ENCODE data around the gene UPB1.
A peak's percentile ranks its signal among the peaks of the same experiment; 100 is the strongest.

The UPB1 gene

DNA sequence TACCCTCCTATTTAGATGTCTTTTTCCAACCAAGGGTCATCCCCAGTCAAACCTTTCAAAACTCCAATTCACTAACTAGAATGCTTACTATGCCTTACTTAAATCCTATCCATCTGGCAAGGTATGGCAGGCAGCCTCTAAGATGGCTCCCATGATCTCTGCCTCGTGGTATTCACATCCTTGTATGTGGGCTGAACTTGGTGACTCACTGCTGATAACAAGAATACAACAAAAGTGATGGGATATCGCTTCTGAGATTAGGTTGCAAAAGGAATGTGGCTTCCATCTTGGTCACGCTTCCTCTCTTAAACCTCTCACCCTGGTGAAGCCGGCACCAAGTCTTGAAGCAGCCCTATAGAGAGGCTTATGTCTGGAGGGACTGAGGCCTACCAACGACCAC is 29.6 kb upstream of the UPB1 start:
- DNase-seq (ENCODE audit: low read depth) = peak; percentile 20
- H3K4me3 ChIP-seq (ENCODE audit: low read length) = no peak overlapping the region
- TF ChIP-seq, protein P1, sequence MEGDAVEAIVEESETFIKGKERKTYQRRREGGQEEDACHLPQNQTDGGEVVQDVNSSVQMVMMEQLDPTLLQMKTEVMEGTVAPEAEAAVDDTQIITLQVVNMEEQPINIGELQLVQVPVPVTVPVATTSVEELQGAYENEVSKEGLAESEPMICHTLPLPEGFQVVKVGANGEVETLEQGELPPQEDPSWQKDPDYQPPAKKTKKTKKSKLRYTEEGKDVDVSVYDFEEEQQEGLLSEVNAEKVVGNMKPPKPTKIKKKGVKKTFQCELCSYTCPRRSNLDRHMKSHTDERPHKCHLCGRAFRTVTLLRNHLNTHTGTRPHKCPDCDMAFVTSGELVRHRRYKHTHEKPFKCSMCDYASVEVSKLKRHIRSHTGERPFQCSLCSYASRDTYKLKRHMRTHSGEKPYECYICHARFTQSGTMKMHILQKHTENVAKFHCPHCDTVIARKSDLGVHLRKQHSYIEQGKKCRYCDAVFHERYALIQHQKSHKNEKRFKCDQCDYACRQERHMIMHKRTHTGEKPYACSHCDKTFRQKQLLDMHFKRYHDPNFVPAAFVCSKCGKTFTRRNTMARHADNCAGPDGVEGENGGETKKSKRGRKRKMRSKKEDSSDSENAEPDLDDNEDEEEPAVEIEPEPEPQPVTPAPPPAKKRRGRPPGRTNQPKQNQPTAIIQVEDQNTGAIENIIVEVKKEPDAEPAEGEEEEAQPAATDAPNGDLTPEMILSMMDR (conservative IDR thresholded peaks at IDR 0.05; ENCODE audit: low read length) = no peak

DNA sequence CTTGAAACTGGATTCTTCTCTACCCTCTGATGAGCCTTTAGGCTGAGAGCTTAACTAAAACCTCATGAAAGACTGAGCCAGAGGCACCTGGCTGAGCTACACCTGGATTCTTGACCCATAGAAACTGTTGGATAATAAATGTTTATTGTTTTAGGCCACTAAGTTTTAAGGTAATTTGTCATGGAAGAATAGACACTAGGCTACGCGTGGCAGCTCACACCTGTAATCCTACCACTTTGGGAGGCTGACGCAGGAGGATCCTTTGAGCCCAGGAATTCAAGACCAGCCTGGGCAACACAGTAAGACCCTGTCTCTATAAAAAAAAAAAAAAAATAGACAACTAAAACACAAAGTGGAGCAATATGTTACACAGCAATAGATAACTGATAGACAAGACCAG is 29.2 kb upstream of the UPB1 start:
- TF ChIP-seq, protein P1 (conservative IDR thresholded peaks at IDR 0.05; ENCODE audit: low read length) = no peak
- no peak overlapping the region for H3K4me3 ChIP-seq (ENCODE audit: low read length)
- no peak for DNase-seq (ENCODE audit: low read depth)

DNA sequence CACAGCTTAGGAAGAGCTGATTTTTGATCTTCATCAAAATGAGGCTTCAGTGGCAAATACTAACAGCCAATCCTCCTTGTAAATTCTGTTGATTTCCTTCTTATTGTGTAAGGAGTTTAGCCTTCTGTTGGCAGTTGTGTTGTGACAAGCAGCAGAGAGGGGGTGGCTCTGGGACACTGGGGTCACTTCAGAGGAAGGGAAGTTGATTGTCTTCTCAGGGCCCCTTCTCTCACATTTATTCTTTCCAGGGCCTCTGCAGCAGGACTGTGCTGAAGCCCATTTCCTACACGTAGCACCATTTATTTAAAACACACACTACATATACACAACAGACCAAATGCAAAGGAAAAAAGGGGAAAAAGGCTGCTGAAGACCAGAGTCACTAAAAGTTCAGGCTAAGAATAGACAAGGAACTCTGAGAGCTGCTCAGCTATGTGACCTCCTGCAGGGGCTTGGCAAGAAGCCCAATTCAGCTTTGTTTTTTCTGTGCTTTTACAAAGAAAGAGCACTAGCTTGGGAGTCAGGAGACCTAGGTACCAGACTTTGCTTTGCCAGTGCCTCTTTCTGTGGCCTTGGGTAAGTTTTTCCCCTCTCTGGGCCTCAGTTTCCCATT is 28.3 kb upstream of the UPB1 start:
- TF ChIP-seq, protein P1 (conservative IDR thresholded peaks at IDR 0.05; ENCODE audit: low read length) = 0 out of 2 replicates have a peak, but pooled peaks have one; percentile 4
- no peak overlapping the region for H3K4me3 ChIP-seq (ENCODE audit: low read length)
- DNase-seq (ENCODE audit: low read depth) = peak; percentile 54

DNA sequence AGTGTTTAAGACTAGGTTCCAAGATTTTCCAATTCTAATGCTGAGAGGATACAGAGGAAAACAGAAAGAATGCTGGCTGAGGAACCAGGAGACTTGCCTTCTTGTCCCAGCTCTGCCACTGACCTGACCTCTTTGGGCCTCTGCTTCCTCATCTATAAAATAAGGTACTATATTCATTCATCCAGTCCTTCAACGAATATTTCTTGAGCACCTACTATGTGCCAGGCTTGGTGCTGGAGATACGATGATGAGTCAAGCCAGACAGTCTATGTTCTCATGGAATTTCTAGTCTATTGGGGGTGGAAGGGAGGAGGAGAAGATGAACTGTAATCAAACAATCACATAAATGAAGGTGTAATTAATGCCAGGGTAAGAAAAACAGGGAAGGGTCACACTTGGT is 27.8 kb upstream of the UPB1 start:
- DNase-seq (ENCODE audit: low read depth) = no peak
- H3K4me3 ChIP-seq (ENCODE audit: low read length) = no peak overlapping the region
- TF ChIP-seq, protein P1 (conservative IDR thresholded peaks at IDR 0.05; ENCODE audit: low read length) = no peak

DNA sequence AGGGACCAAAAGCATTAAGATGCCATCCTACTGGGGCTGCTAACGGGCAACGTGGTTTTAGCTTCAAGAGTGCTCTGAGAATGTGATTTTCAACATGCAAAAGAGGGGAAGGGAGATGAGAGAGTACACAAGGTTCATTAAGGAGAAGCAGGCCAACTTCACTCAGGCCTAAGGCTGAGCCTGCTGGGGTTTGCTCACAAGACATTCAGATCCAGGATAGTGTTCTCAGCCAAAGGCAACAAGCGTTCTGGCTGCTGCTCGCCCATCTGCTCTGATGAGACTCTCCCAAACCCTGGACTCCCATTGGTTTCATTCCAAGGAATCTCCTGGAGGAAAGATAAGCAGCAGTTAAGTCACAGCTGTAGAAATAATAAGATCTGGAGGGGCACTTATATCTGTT is 23.6 kb upstream of the UPB1 start:
- DNase-seq (ENCODE audit: low read depth) = peak; percentile 40
- H3K4me3 ChIP-seq (ENCODE audit: low read length) = no peak overlapping the region
- TF ChIP-seq, protein P1 (conservative IDR thresholded peaks at IDR 0.05; ENCODE audit: low read length) = no peak

DNA sequence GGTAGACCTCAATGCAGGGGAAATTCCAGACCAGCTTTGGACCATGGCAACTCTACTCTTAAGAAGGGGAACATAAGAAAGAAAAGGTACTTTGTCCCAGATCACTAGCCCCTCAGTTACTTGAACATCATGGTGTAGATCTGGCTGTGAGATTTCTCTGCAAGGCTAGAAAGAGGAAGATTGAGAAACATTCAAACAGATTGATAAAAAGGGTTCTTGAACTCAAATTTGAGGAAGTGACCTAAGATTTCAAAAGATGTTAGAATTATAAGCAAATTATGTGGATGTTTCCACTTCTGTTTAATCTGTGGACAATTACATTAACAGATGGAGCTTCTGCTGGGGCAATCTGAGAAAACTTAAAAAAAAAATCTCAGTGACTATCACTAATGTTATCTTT is 21.8 kb upstream of the UPB1 start:
- H3K4me3 ChIP-seq (ENCODE audit: low read length) = no peak overlapping the region
- TF ChIP-seq, protein P1 (conservative IDR thresholded peaks at IDR 0.05; ENCODE audit: low read length) = no peak
- no peak for DNase-seq (ENCODE audit: low read depth)

DNA sequence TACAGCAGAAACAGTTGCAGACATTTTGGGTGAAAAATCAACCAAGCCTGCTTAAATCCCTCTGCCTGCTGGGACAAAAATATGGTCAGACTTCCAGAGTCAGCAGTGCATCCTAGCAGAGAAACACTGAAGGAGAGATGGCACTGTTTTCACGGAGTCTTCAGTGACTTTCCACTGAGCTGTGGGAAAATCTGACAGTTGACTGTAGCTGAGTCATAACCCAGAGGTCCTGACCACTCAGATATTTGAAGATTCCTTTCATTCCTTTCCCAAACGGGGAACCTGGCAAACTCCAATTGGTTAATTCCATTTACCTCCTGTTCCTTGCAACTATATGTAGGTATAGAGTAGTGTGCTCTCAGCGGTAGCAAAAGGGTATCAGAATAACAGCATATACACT is 20.9 kb upstream of the UPB1 start:
- TF ChIP-seq, protein P1 (conservative IDR thresholded peaks at IDR 0.05; ENCODE audit: low read length) = no peak
- DNase-seq (ENCODE audit: low read depth) = peak; percentile 91

More for the DNA sequence above, 20.9 kb upstream of the UPB1 start:
- no peak overlapping the region for H3K4me3 ChIP-seq (ENCODE audit: low read length)
